Stimulated activated CD8-positive, alpha-beta memory T cell treated with anti-CD3 and anti-CD28 coated beads, Interleukin-12 subunit alpha, Interleukin-12 subunit beta, amount 100 ng/mL, for 24 hours (primary cell): ENCODE data around the gene CACFD1.

Source experiments
- DNase-seq: peaks from one replicate; pipeline ENCODE4 v3.0.0-alpha.2; 2020; ENCODE audit errors: extremely low read depth

CACFD1 gene

GRCh38 chr9:133499892-133500270 lies 40.1 kb downstream of the CACFD1 start:
- DNase-seq = no peak

- no peak for DNase-seq
These were observed 42.3 kb downstream of the CACFD1 start for GRCh38 chr9:133502112-133502511.

- DNase-seq = no peak
These were observed 45.5 kb downstream of the CACFD1 start for GRCh38 chr9:133505186-133505830.

GRCh38 chr9:133505901-133506652 lies 46.3 kb downstream of the CACFD1 start:
- no peak for DNase-seq

GRCh38 chr9:133506653-133507038 lies 46.9 kb downstream of the CACFD1 start:
- DNase-seq = no peak

- DNase-seq = no peak
These were observed 47.6 kb downstream of the CACFD1 start for GRCh38 chr9:133507246-133507965.

GRCh38 chr9:133508046-133508445 lies 48.3 kb downstream of the CACFD1 start:
- DNase-seq = no peak

GRCh38 chr9:133509179-133510083 lies 49.7 kb downstream of the CACFD1 start:
- no peak for DNase-seq

- DNase-seq = no peak
These were observed 51.2 kb downstream of the CACFD1 start for GRCh38 chr9:133510926-133511505.

GRCh38 chr9:133511607-133512006 lies 51.8 kb downstream of the CACFD1 start:
- no peak for DNase-seq

- DNase-seq = no peak
These were observed 52.8 kb downstream of the CACFD1 start for GRCh38 chr9:133512253-133513213.

GRCh38 chr9:133513214-133514100 lies 53.7 kb downstream of the CACFD1 start:
- DNase-seq = no peak

GRCh38 chr9:133514460-133515239 lies 54.9 kb downstream of the CACFD1 start:
- DNase-seq = no peak

- DNase-seq = no peak
These were observed 55.4 kb downstream of the CACFD1 start for GRCh38 chr9:133515240-133515610.

GRCh38 chr9:133515615-133516255 lies 56.0 kb downstream of the CACFD1 start:
- DNase-seq = no peak

GRCh38 chr9:133516256-133516960 lies 56.6 kb downstream of the CACFD1 start:
- DNase-seq = no peak

- no peak for DNase-seq
These were observed 57.2 kb downstream of the CACFD1 start for GRCh38 chr9:133516961-133517350.
